ACC112 (cell line): ENCODE results near the gene TMEM97.

ENCODE experiments used
- H2AFZ ChIP-seq: fragments of 200-600 bp; sonication (generic); one replicate; pipeline ENCODE4 v1.6.0; 2017; ENCODE audit warnings: antibody characterized with exemption, low read length; ENCODE audit not compliant: unreplicated experiment
- H3K27ac ChIP-seq: fragments of 200-600 bp; sonication (generic); 2 replicates; pipeline ENCODE4 v1.5.1; 2014; ENCODE audit warnings: low read depth, mild to moderate bottlenecking, antibody characterized with exemption, low read length, moderate library complexity
- H3K27me3 ChIP-seq: fragments of 200-600 bp; sonication (generic); 2 replicates; pipeline ENCODE4 v1.6.1; 2014; ENCODE audit warnings: mild to moderate bottlenecking, antibody characterized with exemption, low read length, moderate library complexity, mixed read lengths; ENCODE audit not compliant: insufficient read depth
- H3K36me3 ChIP-seq: fragments of 200-600 bp; sonication (generic); 2 replicates; pipeline ENCODE4 v1.6.1; 2016; ENCODE audit warnings: mild to moderate bottlenecking, antibody characterized with exemption, low read length, moderate library complexity, mixed read lengths; ENCODE audit not compliant: insufficient read depth
- H3K4me1 ChIP-seq: fragments of 200-600 bp; sonication (generic); one replicate; pipeline ENCODE4 v1.6.1; 2016; ENCODE audit warnings: low read length, mixed read lengths; ENCODE audit not compliant: insufficient read depth, unreplicated experiment, control insufficient read depth
- H3K4me3 ChIP-seq: fragments of 200-600 bp; sonication (generic); 2 replicates; pipeline ENCODE4 v1.5.1; 2014; ENCODE audit warnings: mild to moderate bottlenecking, low read depth, low read length
- H3K79me2 ChIP-seq: fragments of 200-600 bp; sonication (generic); one replicate; pipeline ENCODE4 v1.6.0; 2016; ENCODE audit warnings: low read length; ENCODE audit not compliant: control insufficient read depth, unreplicated experiment, insufficient read depth

Gene TMEM97

GRCh38 chr17:28317099-28317965, 1.7 kb upstream of the TMEM97 start:
- H3K4me3 ChIP-seq: peak overlapping the region; percentile 81; the same call in 1 of the 2 replicates
- no peak overlapping the region for H2AFZ ChIP-seq
- no peak overlapping the region for H3K27ac ChIP-seq
- peaks cover 6% of the 10 kb centered on the region for H3K79me2 ChIP-seq
- peaks cover 10% of the 10 kb centered on the region for H3K4me1 ChIP-seq
- no peaks in the 10 kb centered on the region for H3K36me3 ChIP-seq
- no peaks in the 10 kb centered on the region for H3K27me3 ChIP-seq

GRCh38 chr17:28317966-28318758, 838 bp upstream of the TMEM97 start:
- Histone ChIP-seq H3K4me1 (peaks cover 10% of the 10 kb centered on the region), H3K36me3 (no peaks in the 10 kb centered on the region), H3K27ac (no peak overlapping the region), H3K27me3 (no peaks in the 10 kb centered on the region), H3K4me3 (peak overlapping the region; percentile 81), H2AFZ (peak overlapping the region; percentile 80), H3K79me2 (peaks cover 6% of the 10 kb centered on the region)

GRCh38 chr17:28319598-28319935, 567 bp downstream of the TMEM97 start:
- H3K4me3 ChIP-seq: peak overlapping the region; percentile 81
- H3K27me3 ChIP-seq: no peaks in the 10 kb centered on the region
- no peaks in the 10 kb centered on the region for H3K36me3 ChIP-seq
- H2AFZ ChIP-seq: peak overlapping the region; percentile 55
- 0 out of 2 replicates have a peak overlapping the region, but pooled peaks have one; percentile 14 for H3K27ac ChIP-seq
- H3K4me1 ChIP-seq: peaks cover 10% of the 10 kb centered on the region
- H3K79me2 ChIP-seq: peaks cover 6% of the 10 kb centered on the region

GRCh38 chr17:28320215-28321061, 1.4 kb downstream of the TMEM97 start:
- H3K4me1 ChIP-seq: peaks cover 10% of the 10 kb centered on the region
- no peaks in the 10 kb centered on the region for H3K27me3 ChIP-seq
- H2AFZ ChIP-seq: no peak overlapping the region
- H3K36me3 ChIP-seq: no peaks in the 10 kb centered on the region
- peak overlapping the region; percentile 81 for H3K4me3 ChIP-seq
- peaks cover 6% of the 10 kb centered on the region for H3K79me2 ChIP-seq
- no peak overlapping the region for H3K27ac ChIP-seq

GRCh38 chr17:28324267-28324745, 5.3 kb downstream of the TMEM97 start:
- peaks cover 7% of the 10 kb centered on the region for H3K4me1 ChIP-seq
- H3K27me3 ChIP-seq: no peaks in the 10 kb centered on the region
- peaks cover 10% of the 10 kb centered on the region; the same call in 1 of the 2 replicates for H3K36me3 ChIP-seq
- peaks cover 6% of the 10 kb centered on the region for H3K79me2 ChIP-seq
- H3K27ac ChIP-seq: no peak overlapping the region
- no peak overlapping the region for H3K4me3 ChIP-seq
- no peak overlapping the region for H2AFZ ChIP-seq

- Histone ChIP-seq H3K27ac (no peak overlapping the region), H2AFZ (no peak overlapping the region), H3K79me2 (peaks cover 6% of the 10 kb centered on the region), H3K4me1 (peaks cover 7% of the 10 kb centered on the region), H3K27me3 (no peaks in the 10 kb centered on the region), H3K36me3 (peaks cover 10% of the 10 kb centered on the region; the same call in 1 of the 2 replicates), H3K4me3 (no peak overlapping the region)
Measured at GRCh38 chr17:28324781-28325180, 5.8 kb downstream of the TMEM97 start.

GRCh38 chr17:28325211-28325610, 6.2 kb downstream of the TMEM97 start:
- Histone ChIP-seq H3K4me3 (no peak overlapping the region), H3K36me3 (peaks cover 10% of the 10 kb centered on the region; the same call in 1 of the 2 replicates), H3K27me3 (no peaks in the 10 kb centered on the region), H3K27ac (no peak overlapping the region), H3K79me2 (peaks cover 2% of the 10 kb centered on the region), H3K4me1 (peaks cover 4% of the 10 kb centered on the region), H2AFZ (no peak overlapping the region)

- no peak overlapping the region for H3K27ac ChIP-seq
- no peak overlapping the region for H2AFZ ChIP-seq
- H3K79me2 ChIP-seq: no peaks in the 10 kb centered on the region
- no peaks in the 10 kb centered on the region for H3K4me1 ChIP-seq
- H3K4me3 ChIP-seq: no peak overlapping the region
- peaks cover 10% of the 10 kb centered on the region; the same call in 1 of the 2 replicates for H3K36me3 ChIP-seq
- no peaks in the 10 kb centered on the region for H3K27me3 ChIP-seq
Measured at GRCh38 chr17:28326114-28326513, 7.1 kb downstream of the TMEM97 start.

- Histone ChIP-seq H2AFZ (no peak overlapping the region), H3K36me3 (peaks cover 10% of the 10 kb centered on the region; the same call in 1 of the 2 replicates), H3K27ac (no peak overlapping the region), H3K27me3 (no peaks in the 10 kb centered on the region), H3K4me3 (no peak overlapping the region), H3K4me1 (no peaks in the 10 kb centered on the region), H3K79me2 (peaks cover under 1% of the 10 kb centered on the region)
Measured at GRCh38 chr17:28327031-28327607, 8.1 kb downstream of the TMEM97 start.

- peaks cover 4% of the 10 kb centered on the region for H3K79me2 ChIP-seq
- no peaks in the 10 kb centered on the region for H3K27me3 ChIP-seq
- peaks cover 10% of the 10 kb centered on the region; the same call in 1 of the 2 replicates for H3K36me3 ChIP-seq
- H3K4me1 ChIP-seq: no peaks in the 10 kb centered on the region
- no peak overlapping the region for H3K27ac ChIP-seq
- H3K4me3 ChIP-seq: no peak overlapping the region
- no peak overlapping the region for H2AFZ ChIP-seq
Measured at GRCh38 chr17:28327709-28328108, 8.7 kb downstream of the TMEM97 start.
